Caco-2 (cell line): Measurements from ENCODE around the gene AFG3L2. TPM values are rescaled to one million over a fixed set of nuclear protein-coding genes. Genes with fewer than 3 reads are reported as not detected.

Experiments used
- Bru-seq: library from RNA; stranded (reverse); fragments of 400-500 nt; gene quantifications from one replicate; lab custom pipeline; 2021; lab: Mats Ljungman, UMichigan
- BruChase-seq, 2 experiments: library from RNA; stranded (reverse); fragments of 400-500 nt; gene quantifications; one replicate each; lab custom pipeline; 2021; lab: Mats Ljungman, UMichigan
- BruUV-seq: library from RNA; stranded (reverse); fragments of 400-500 nt; replicated peaks from 2 replicates; lab custom pipeline; 2021; lab: Mats Ljungman, UMichigan
- CTCF ChIA-PET: fragments of 300-600 bp; sonication (Branson Sonifier 250); formaldehyde crosslinking; loops from one replicate; lab custom pipeline; 2022; ENCODE audit warnings: antibody characterized with exemption; lab: Charles Lee
- POLR2A ChIA-PET: fragments of 300-600 bp; sonication (Branson Sonifier 250); formaldehyde crosslinking; loops from one replicate; lab custom pipeline; 2022; ENCODE audit warnings: antibody characterized with exemption; lab: Charles Lee
- DNase-seq, 2 experiments: peaks; one replicate each; pipeline versions ENCODE4 v3.0.0 to v3.0.0-alpha.2; 2020 to 2022
- H3K27me3 ChIP-seq: replicated peaks from 2 replicates; pipeline ENCODE4 v1.6.0; 2011; ENCODE audit warnings: low read length; ENCODE audit not compliant: control insufficient read depth, insufficient read depth
- H3K36me3 ChIP-seq: 2 replicates; pipeline ENCODE4 v1.5.1; 2011; ENCODE audit warnings: low read length; ENCODE audit not compliant: control insufficient read depth, insufficient read depth
- H3K4me1 ChIP-seq: fragments of 250-450 bp; sonication (Bioruptor Pico); 2 replicates; pipeline ENCODE4 v1.5.1; 2020; ENCODE audit warnings: mild to moderate bottlenecking
- H3K4me3 ChIP-seq: 2 replicates; pipeline ENCODE4 v1.5.1; 2011; ENCODE audit warnings: low read depth, mild to moderate bottlenecking, control low read depth, low read length
- H3K9me3 ChIP-seq: fragments of 250-450 bp; sonication (Bioruptor Pico); 2 replicates; pipeline ENCODE4 v1.5.1; 2020; ENCODE audit warnings: mild to moderate bottlenecking, moderate library complexity
- H3K27ac Mint-ChIP-seq: one replicate; pipeline ENCODE4 v1.8.0; 2022; ENCODE audit warnings: mixed read lengths; ENCODE audit not compliant: unreplicated experiment
- H3K27me3 Mint-ChIP-seq: one replicate; pipeline ENCODE4 v1.8.0; 2022; ENCODE audit warnings: mixed read lengths; ENCODE audit not compliant: insufficient read depth, unreplicated experiment
- H3K36me3 Mint-ChIP-seq: one replicate; pipeline ENCODE4 v1.8.0; 2022; ENCODE audit warnings: mild to moderate bottlenecking, mixed read lengths; ENCODE audit not compliant: insufficient read depth, unreplicated experiment
- H3K4me1 Mint-ChIP-seq: one replicate; pipeline ENCODE4 v1.8.0; 2022; ENCODE audit warnings: low read depth, mixed read lengths; ENCODE audit not compliant: unreplicated experiment
- H3K4me3 Mint-ChIP-seq: one replicate; pipeline ENCODE4 v1.8.0; 2022; ENCODE audit warnings: mild to moderate bottlenecking, moderate library complexity, mixed read lengths; ENCODE audit not compliant: unreplicated experiment
- H3K9me3 Mint-ChIP-seq: one replicate; pipeline ENCODE4 v1.8.0; 2022; ENCODE audit warnings: mixed read lengths; ENCODE audit not compliant: unreplicated experiment
- CTCF ChIP-seq, 2 experiments: fragments of 200-600 bp in 1 of 2; IDR thresholded peaks; 1 replicate in 1 of 2; 2 replicates in 1 of 2; pipeline versions ENCODE4 v1.5.1 to v1.8.0; 2011 to 2022; ENCODE audit warnings: antibody characterized with exemption in 1 of 2, control low read depth in 1 of 2, inconsistent platforms in 1 of 2, low read depth in 1 of 2, low read length in 1 of 2, mild to moderate bottlenecking in 1 of 2, moderate library complexity in 1 of 2; ENCODE audit not compliant: insufficient read depth in 1 of 2, severe bottlenecking in 1 of 2, unreplicated experiment in 1 of 2
- intact Hi-C: fragments of 100-400 bp; cut with micrococcal nuclease; formaldehyde crosslinking; loops from one replicate; pipeline ENCODE4 v1.10.0; 2022; ENCODE audit not compliant: unreplicated experiment
- long read RNA-seq: library from polyadenylated mRNA; stranded (forward); transcript quantifications from one replicate; pipeline ENCODE4 v2.0.0, GENCODE V29; 2022
- total RNA-seq: library from RNA; stranded (reverse); gene quantifications from 2 replicates; pipeline ENCODE4 v1.2.3, GENCODE V29; 2022

AFG3L2 gene
- total RNA-seq (69.8 and 72.0 TPM in 2 replicates), Bru-seq, nascent RNA (percentile 86 among the genes with signal in this experiment), BruChase-seq, experiment 1, labeled RNA remaining after a 2-hour chase (percentile 86 among the genes with signal in this experiment), BruChase-seq, experiment 2, labeled RNA remaining after a 6-hour chase (percentile 90 among the genes with signal in this experiment)
- long read RNA-seq, transcript AFG3L2-201 (17 exons, 3,247 nt), result major isoform, 114 of 144 reads
- long read RNA-seq, partial matches to known transcripts, result 7 of 144 reads
- long read RNA-seq, other reads (novel, unspliced or antisense), result 23 of 144 reads

- H3K4me3 Mint-ChIP-seq, result peak within 1 kb of the TSS; percentile 80
- Histone ChIP-seq H3K27me3 (no peaks in the 10 kb centered on the region), H3K4me3 (peak within 1 kb of the TSS; percentile 92), H3K9me3 (no peaks in the 10 kb centered on the region), H3K36me3 (no peaks in the 10 kb centered on the region), H3K4me1 (peaks cover 8% of the 10 kb centered on the region; the same call in 1 of the 2 replicates)
- ChIA-PET CTCF (interaction anchor here (0.6 to 2.6 kb wide), 12 partner anchors 15 to 507 kb away, joined by 3 to 13 read pairs (median 3); partner anchors contain the start of genes CEP76, PSMG2 and PTPN2), POLR2A (interaction anchor here (0.5 to 1.7 kb wide), 25 partner anchors 13 to 614 kb away, joined by 3 to 27 read pairs (median 5); partner anchors contain the start of genes CEP192, CEP76, IMPA2 and PRELID3A)
- TF ChIP-seq CTCF (IDR thresholded peaks at IDR 0.05; ENCODE audit: insufficient read depth in 1 of 2, low read depth in 1 of 2, low read length in 1 of 2, severe bottlenecking in 1 of 2, unreplicated experiment in 1 of 2), result no peak
- H3K27ac Mint-ChIP-seq, result peak within 1 kb of the TSS; percentile 92
- H3K9me3 Mint-ChIP-seq, result no peaks in the 10 kb centered on the region
- BruUV-seq, result no TSS peak
- H3K36me3 Mint-ChIP-seq, result peaks cover 16% of the 10 kb centered on the region
- no peaks in the 10 kb centered on the region for H3K27me3 Mint-ChIP-seq
- no peaks in the 10 kb centered on the region for H3K4me1 Mint-ChIP-seq
- intact Hi-C loops, result loop anchor here (1.0 to 2.0 kb wide), 3 partner anchors 40 to 570 kb away; no protein-coding TSS in a partner anchor
- peak; percentile 100 for DNase-seq
These were observed at the start of gene AFG3L2 for GRCh38 chr18:12376754-12377555. Gene AFG3L2 (minus strand): TSS chr18:12377227. CDS start chr18:12377082, 145 bp downstream.

- no peak for DNase-seq
- Histone ChIP-seq H3K4me1 (no peaks in the 10 kb centered on the region; the same call in 1 of the 2 replicates), H3K27me3 (no peaks in the 10 kb centered on the region), H3K36me3 (no peaks in the 10 kb centered on the region), H3K4me3 (no peak overlapping the region), H3K9me3 (no peaks in the 10 kb centered on the region)
- Mint-ChIP-seq H3K36me3 (peaks cover 6% of the 10 kb centered on the region), H3K4me1 (peaks cover 6% of the 10 kb centered on the region), H3K27ac (no peak overlapping the region), H3K27me3 (no peaks in the 10 kb centered on the region), H3K4me3 (no peak overlapping the region), H3K9me3 (no peaks in the 10 kb centered on the region)
- no TSS peak for BruUV-seq
- intact Hi-C loops, result no loop called here
- ChIA-PET CTCF (interaction anchor here (0.6 kb wide), 1 partner anchor 511 kb away, joined by 4 read pairs; no protein-coding TSS in a partner anchor), POLR2A (no interaction called here)
- no peak for TF ChIP-seq CTCF (IDR thresholded peaks at IDR 0.05; ENCODE audit: insufficient read depth in 1 of 2, low read depth in 1 of 2, low read length in 1 of 2, severe bottlenecking in 1 of 2, unreplicated experiment in 1 of 2)
These were observed 47.2 kb upstream of the AFG3L2 start for GRCh38 chr18:12424252-12424651.

DNA sequence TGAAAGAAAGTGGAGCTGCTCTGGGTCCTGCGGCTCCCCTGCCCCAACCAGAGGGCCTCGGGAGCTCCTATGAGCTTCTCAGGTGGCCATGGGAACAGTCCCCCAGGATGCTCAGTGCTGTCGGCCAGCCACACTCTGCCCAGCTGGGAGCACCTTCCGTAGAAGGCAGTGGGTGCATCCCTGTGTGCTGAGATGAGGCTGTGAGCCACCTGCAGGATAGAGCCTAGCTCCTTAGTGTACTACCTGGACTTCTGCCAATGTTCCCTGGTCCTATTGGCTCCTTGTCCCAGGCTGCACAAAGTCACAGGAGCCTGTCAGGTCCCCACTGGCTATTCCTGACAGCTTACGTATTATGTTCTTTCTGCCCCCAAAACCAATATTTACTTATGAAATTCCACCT lies 46.8 kb upstream of the AFG3L2 start:
- no peaks in the 10 kb centered on the region for H3K36me3 ChIP-seq
- peaks cover 6% of the 10 kb centered on the region for H3K36me3 Mint-ChIP-seq
- no peaks in the 10 kb centered on the region for H3K9me3 ChIP-seq
- CTCF ChIA-PET, result interaction anchor here (0.6 to 1.2 kb wide), 3 partner anchors 16 to 511 kb away, joined by 3 to 4 read pairs (median 4); partner anchors contain the start of gene PRELID3A
- no peak for DNase-seq
- H3K27me3 ChIP-seq, result no peaks in the 10 kb centered on the region
- intact Hi-C loops, result no loop called here
- no peaks in the 10 kb centered on the region; the same call in 1 of the 2 replicates for H3K4me1 ChIP-seq
- H3K27me3 Mint-ChIP-seq, result no peaks in the 10 kb centered on the region
- no peak overlapping the region for H3K4me3 Mint-ChIP-seq
- POLR2A ChIA-PET, result no interaction called here
- H3K9me3 Mint-ChIP-seq, result no peaks in the 10 kb centered on the region
- no peak overlapping the region for H3K4me3 ChIP-seq
- peaks cover 6% of the 10 kb centered on the region for H3K4me1 Mint-ChIP-seq
- no TSS peak for BruUV-seq
- no peak overlapping the region for H3K27ac Mint-ChIP-seq
- TF ChIP-seq CTCF (IDR thresholded peaks at IDR 0.05; ENCODE audit: insufficient read depth in 1 of 2, low read depth in 1 of 2, low read length in 1 of 2, severe bottlenecking in 1 of 2, unreplicated experiment in 1 of 2), result no peak
